ENCODE measurements around the gene COL11A2. TPM values are rescaled to one million over a fixed set of nuclear protein-coding genes. Genes with fewer than 3 reads are reported as not detected.

COL11A2 gene
- total RNA-seq, 2 experiments from 2014 or later, result 2.8 to 3.0 TPM

GRCh38 chr6:33140556-33140955 lies 51.7 kb downstream of the COL11A2 start:
- Histone ChIP-seq H3K9me3 (ENCODE audit: control insufficient read depth in 1 of 2, insufficient read depth in 1 of 2, low read length in 2 of 2) (peaks cover 0 to 6% of the 10 kb centered on the region in 2 experiments), H3K27me3 (ENCODE audit: control insufficient read depth in 1 of 2, insufficient read depth in 2 of 2, low read length in 2 of 2) (peaks cover 8 to 9% of the 10 kb centered on the region in 2 experiments), H3K4me1 (ENCODE audit: insufficient read depth, low read length) (no peaks in the 10 kb centered on the region), H3K36me3 (ENCODE audit: insufficient read depth, low read length) (no peaks in the 10 kb centered on the region), H3K27ac (ENCODE audit: low read depth in 1 of 2, low read length in 2 of 2) (no peak overlapping the region), H3K4me3 (ENCODE audit: low read length) (no peak overlapping the region)
- DNase-seq, result no peak
- TF ChIP-seq, protein P1, sequence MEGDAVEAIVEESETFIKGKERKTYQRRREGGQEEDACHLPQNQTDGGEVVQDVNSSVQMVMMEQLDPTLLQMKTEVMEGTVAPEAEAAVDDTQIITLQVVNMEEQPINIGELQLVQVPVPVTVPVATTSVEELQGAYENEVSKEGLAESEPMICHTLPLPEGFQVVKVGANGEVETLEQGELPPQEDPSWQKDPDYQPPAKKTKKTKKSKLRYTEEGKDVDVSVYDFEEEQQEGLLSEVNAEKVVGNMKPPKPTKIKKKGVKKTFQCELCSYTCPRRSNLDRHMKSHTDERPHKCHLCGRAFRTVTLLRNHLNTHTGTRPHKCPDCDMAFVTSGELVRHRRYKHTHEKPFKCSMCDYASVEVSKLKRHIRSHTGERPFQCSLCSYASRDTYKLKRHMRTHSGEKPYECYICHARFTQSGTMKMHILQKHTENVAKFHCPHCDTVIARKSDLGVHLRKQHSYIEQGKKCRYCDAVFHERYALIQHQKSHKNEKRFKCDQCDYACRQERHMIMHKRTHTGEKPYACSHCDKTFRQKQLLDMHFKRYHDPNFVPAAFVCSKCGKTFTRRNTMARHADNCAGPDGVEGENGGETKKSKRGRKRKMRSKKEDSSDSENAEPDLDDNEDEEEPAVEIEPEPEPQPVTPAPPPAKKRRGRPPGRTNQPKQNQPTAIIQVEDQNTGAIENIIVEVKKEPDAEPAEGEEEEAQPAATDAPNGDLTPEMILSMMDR (IDR thresholded peaks at IDR 0.05), result no peak
- Mint-ChIP-seq H3K27me3 (peaks cover 46% of the 10 kb centered on the region), H3K36me3 (ENCODE audit: low read depth) (no peaks in the 10 kb centered on the region), H3K4me1 (ENCODE audit: low read depth) (no peaks in the 10 kb centered on the region), H3K27ac (no peak overlapping the region), H3K4me3 (no peak overlapping the region), H3K9me3 (no peaks in the 10 kb centered on the region)
- no peak for ATAC-seq (ENCODE audit: poor library complexity)
- POLR2A ChIA-PET, result no interaction called here
- intact Hi-C loops (cut with DNase I, micrococcal nuclease), result loop anchor here in 1 of 2 experiments (10.0 kb wide), 1 partner anchor 234 kb away; no protein-coding TSS in a partner anchor
- CTCF ChIA-PET, result no interaction called here

- POLR2A ChIA-PET, result no interaction called here
- no peak overlapping the region for H3K27ac ChIP-seq (ENCODE audit: low read depth in 1 of 2, low read length in 2 of 2)
- H3K4me1 ChIP-seq (ENCODE audit: insufficient read depth, low read length), result no peaks in the 10 kb centered on the region
- CTCF ChIA-PET, result no interaction called here
- Mint-ChIP-seq H3K4me3 (no peak overlapping the region), H3K9me3 (no peaks in the 10 kb centered on the region), H3K4me1 (ENCODE audit: low read depth) (no peaks in the 10 kb centered on the region), H3K36me3 (ENCODE audit: low read depth) (no peaks in the 10 kb centered on the region), H3K27ac (no peak overlapping the region), H3K27me3 (peaks cover 46% of the 10 kb centered on the region)
- DNase-seq, result no peak
- TF ChIP-seq, protein P1 (IDR thresholded peaks at IDR 0.05), result no peak
- H3K4me3 ChIP-seq (ENCODE audit: low read length), result no peak overlapping the region
- H3K9me3 ChIP-seq (ENCODE audit: control insufficient read depth in 1 of 2, insufficient read depth in 1 of 2, low read length in 2 of 2), result peaks cover 0 to 6% of the 10 kb centered on the region in 2 experiments
- peaks cover 8 to 9% of the 10 kb centered on the region in 2 experiments for H3K27me3 ChIP-seq (ENCODE audit: control insufficient read depth in 1 of 2, insufficient read depth in 2 of 2, low read length in 2 of 2)
- intact Hi-C loops (cut with DNase I, micrococcal nuclease), result loop anchor here in 1 of 2 experiments (10.0 kb wide), 1 partner anchor 235 kb away; no protein-coding TSS in a partner anchor
- ATAC-seq (ENCODE audit: poor library complexity), result no peak
- H3K36me3 ChIP-seq (ENCODE audit: insufficient read depth, low read length), result no peaks in the 10 kb centered on the region
Measured at GRCh38 chr6:33139596-33140206, 52.6 kb downstream of the COL11A2 start.

DNA sequence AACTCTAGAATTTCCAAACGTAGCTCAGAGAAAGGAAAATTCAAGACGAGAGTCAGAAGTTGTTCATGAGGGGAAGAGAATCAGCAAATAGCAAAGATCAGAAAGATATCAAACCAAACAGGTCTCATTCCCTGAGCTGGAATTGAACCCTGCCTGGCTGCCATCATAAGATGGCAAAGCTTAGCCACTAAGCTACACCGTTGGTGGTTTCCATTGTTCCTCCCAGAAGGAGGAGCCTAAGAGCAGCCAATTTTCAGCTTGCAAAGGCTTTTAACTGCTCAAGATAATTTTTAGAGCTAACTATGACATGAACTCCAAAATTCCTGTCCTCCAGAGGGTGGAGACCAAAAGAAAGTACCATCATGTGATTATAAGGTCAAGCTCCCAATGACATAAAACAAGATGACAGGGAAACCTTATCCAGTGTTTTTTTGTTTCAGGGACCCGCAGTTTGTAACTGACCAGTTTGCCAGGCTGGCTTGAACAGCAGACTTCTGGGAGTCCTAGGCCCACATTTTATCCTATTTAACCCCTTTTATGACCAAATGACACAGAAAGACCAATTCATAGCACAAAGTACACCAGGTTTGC lies 55.9 kb downstream of the COL11A2 start:
- Mint-ChIP-seq H3K4me1 (ENCODE audit: low read depth) (no peaks in the 10 kb centered on the region), H3K4me3 (no peak overlapping the region), H3K27ac (no peak overlapping the region), H3K27me3 (peaks cover 25% of the 10 kb centered on the region), H3K36me3 (ENCODE audit: low read depth) (no peaks in the 10 kb centered on the region), H3K9me3 (no peaks in the 10 kb centered on the region)
- DNase-seq, result no peak
- no peaks in the 10 kb centered on the region for H3K36me3 ChIP-seq (ENCODE audit: insufficient read depth, low read length)
- intact Hi-C loops (cut with DNase I, micrococcal nuclease), result no loop called here
- no peaks in the 10 kb centered on the region for H3K9me3 ChIP-seq (ENCODE audit: control insufficient read depth in 1 of 2, insufficient read depth in 1 of 2, low read length in 2 of 2)
- ATAC-seq (ENCODE audit: poor library complexity), result no peak
- H3K27ac ChIP-seq (ENCODE audit: low read depth in 1 of 2, low read length in 2 of 2), result no peak overlapping the region
- POLR2A ChIA-PET, result no interaction called here
- TF ChIP-seq, protein P1 (IDR thresholded peaks at IDR 0.05), result no peak
- no peak overlapping the region for H3K4me3 ChIP-seq (ENCODE audit: low read length)
- CTCF ChIA-PET, result interaction anchor here (0.5 kb wide), 1 partner anchor 338 kb away, joined by 3 read pairs; no protein-coding TSS in a partner anchor
- H3K4me1 ChIP-seq (ENCODE audit: insufficient read depth, low read length), result no peaks in the 10 kb centered on the region
- peaks cover 0 to 5% of the 10 kb centered on the region in 2 experiments for H3K27me3 ChIP-seq (ENCODE audit: control insufficient read depth in 1 of 2, insufficient read depth in 2 of 2, low read length in 2 of 2)

Measured in CD4-positive, alpha-beta T cell (primary cell).